Measurements from ENCODE around the gene HLF.
A peak's percentile ranks its signal among the peaks of the same experiment; 100 is the strongest.

HLF gene

GRCh38 chr17:55258578-55259135 lies 6.1 kb upstream of the HLF start:
- DNase-seq, result no peak

GRCh38 chr17:55259684-55260111 lies 5.1 kb upstream of the HLF start:
- peak; percentile 7 for DNase-seq

- no peak for DNase-seq
Measured at GRCh38 chr17:55261311-55261710, 3.4 kb upstream of the HLF start.

- DNase-seq, result no peak
Measured at GRCh38 chr17:55263569-55264277, 1.0 kb upstream of the HLF start.

GRCh38 chr17:55264278-55264644 lies 499 bp upstream of the HLF start:
- no peak for DNase-seq

- DNase-seq, result no peak
Measured at GRCh38 chr17:55265311-55266021, 706 bp downstream of the HLF start.

- no peak for DNase-seq
Measured at GRCh38 chr17:55266051-55266957, 1.5 kb downstream of the HLF start.

- DNase-seq, result no peak
Measured at GRCh38 chr17:55266958-55267688, 2.4 kb downstream of the HLF start.

GRCh38 chr17:55267777-55268648 lies 3.3 kb downstream of the HLF start:
- no peak for DNase-seq

- DNase-seq, result no peak
Measured at GRCh38 chr17:55268649-55269480, 4.1 kb downstream of the HLF start.

GRCh38 chr17:55269894-55270293 lies 5.1 kb downstream of the HLF start:
- DNase-seq, result no peak

GRCh38 chr17:55271223-55271571 lies 6.4 kb downstream of the HLF start:
- DNase-seq, result no peak

- no peak for DNase-seq
Measured at GRCh38 chr17:55271958-55272710, 7.4 kb downstream of the HLF start.

- no peak for DNase-seq
Measured at GRCh38 chr17:55272711-55273578, 8.2 kb downstream of the HLF start.

GRCh38 chr17:55273579-55274354 lies 9.0 kb downstream of the HLF start:
- DNase-seq, result no peak

- DNase-seq, result no peak
Measured at GRCh38 chr17:55274355-55275255, 9.8 kb downstream of the HLF start.

Measured in NCI-H2029 (cell line).